Cardiac muscle cell (in vitro differentiated cells and primary cell): ENCODE measurements around the gene MYO6. TPM values are rescaled to one million over a fixed set of nuclear protein-coding genes. Genes with fewer than 3 reads are reported as not detected.

Source experiments
- DNase-seq, 2 donors: peaks; one replicate each; pipeline versions ENCODE4 v3.0.0 to v3.0.0-alpha.2; 2010 to 2017; ENCODE audit warnings: low read depth in 1 of 2, low spot score in 1 of 2
- H3K27ac ChIP-seq: fragments of 200-600 bp; sonication (generic); 2 replicates; pipeline ENCODE4 v1.5.1; 2016
- H3K27me3 ChIP-seq: fragments of 200-600 bp; sonication (generic); 2 replicates; pipeline ENCODE4 v1.6.0; 2016; ENCODE audit warnings: control low read depth
- H3K36me3 ChIP-seq: fragments of 200-600 bp; sonication (generic); 2 replicates; pipeline ENCODE4 v1.5.1; 2016; ENCODE audit warnings: control low read depth
- H3K4me1 ChIP-seq: fragments of 200-600 bp; sonication (generic); 2 replicates; pipeline ENCODE4 v1.8.1; 2017; ENCODE audit warnings: low read depth, mild to moderate bottlenecking, mixed run types
- H3K4me3 ChIP-seq: fragments of 200-600 bp; sonication (generic); 2 replicates; pipeline ENCODE4 v1.5.1; 2016; ENCODE audit warnings: mild to moderate bottlenecking
- H3K9me3 ChIP-seq: fragments of 200-600 bp; sonication (generic); 2 replicates; pipeline ENCODE4 v1.5.1; 2017; ENCODE audit warnings: low read depth, mild to moderate bottlenecking, control low read depth
- CTCF ChIP-seq: IDR thresholded peaks from 2 replicates; pipeline ENCODE4 v1.5.1; 2012; ENCODE audit warnings: low read depth, mild to moderate bottlenecking, low read length
- polyA plus RNA-seq: library from polyadenylated mRNA; unstranded; fragments of >200 nt; fragmentation: Nextera tagmentation; extraction: Ambion mirVana; gene quantifications from 2 replicates; pipeline ENCODE4 v1.2.1, GENCODE V29; 2016
- total RNA-seq: library from RNA; depleted of rRNA; stranded (reverse); fragments of >200 nt; gene quantifications from 2 replicates; pipeline ENCODE4 v1.2.3, GENCODE V29; 2016

The MYO6 gene
- total and polyA plus RNA-seq, 2 experiments from 2014 or later = 17.9 to 34.7 TPM

GRCh38 chr6:75815756-75816155, 66.7 kb downstream of the MYO6 start:
- Histone ChIP-seq H3K27ac (no peak overlapping the region), H3K4me1 (peaks cover 7% of the 10 kb centered on the region), H3K36me3 (peaks cover 6% of the 10 kb centered on the region), H3K4me3 (no peak overlapping the region), H3K27me3 (no peaks in the 10 kb centered on the region), H3K9me3 (no peaks in the 10 kb centered on the region)
- TF ChIP-seq CTCF = no peak
- no peak for DNase-seq

GRCh38 chr6:75818098-75818855, 69.2 kb downstream of the MYO6 start:
- Histone ChIP-seq H3K27me3 (no peaks in the 10 kb centered on the region), H3K4me3 (no peak overlapping the region), H3K36me3 (peaks cover 6% of the 10 kb centered on the region), H3K9me3 (no peaks in the 10 kb centered on the region), H3K27ac (no peak overlapping the region), H3K4me1 (no peaks in the 10 kb centered on the region)
- TF ChIP-seq CTCF = no peak
- DNase-seq = no peak

DNA sequence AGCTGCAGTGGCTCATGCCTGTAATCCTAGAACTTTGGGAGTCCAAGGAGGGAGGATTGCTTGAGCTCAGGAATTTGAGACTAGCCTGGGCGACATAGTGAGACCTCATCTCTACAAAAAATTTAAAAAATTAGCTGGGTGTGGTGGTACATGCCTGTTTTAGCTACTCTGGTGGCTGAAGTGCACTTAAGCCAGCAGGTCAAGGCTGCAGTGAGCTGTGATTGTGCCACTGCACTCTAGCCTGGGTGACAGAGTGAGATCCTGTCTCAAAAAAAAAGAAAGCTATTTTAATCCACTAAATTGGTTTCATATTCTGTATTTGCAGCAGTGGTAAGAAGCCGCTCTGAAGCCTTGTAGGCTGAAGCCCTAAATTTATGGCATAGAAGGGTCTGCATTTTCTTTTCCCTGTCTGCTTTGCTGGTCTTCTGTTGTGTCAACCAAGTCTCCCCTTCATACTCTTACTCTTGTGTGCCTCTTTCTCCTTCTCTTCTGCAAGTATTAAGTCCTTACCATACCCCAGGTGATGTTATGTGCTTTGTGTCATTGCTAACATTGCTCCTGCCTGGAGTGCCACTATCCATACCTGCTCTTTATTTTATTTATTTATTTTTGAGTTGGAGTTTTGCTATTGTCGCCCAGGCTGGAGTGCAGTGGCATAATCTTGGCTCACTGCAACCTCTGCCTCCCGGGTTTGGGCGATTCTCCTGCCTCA, 70.9 kb downstream of the MYO6 start:
- no peak for TF ChIP-seq CTCF
- Histone ChIP-seq H3K9me3 (no peaks in the 10 kb centered on the region), H3K27me3 (no peaks in the 10 kb centered on the region), H3K4me1 (no peaks in the 10 kb centered on the region), H3K27ac (no peak overlapping the region), H3K36me3 (peaks cover 6% of the 10 kb centered on the region), H3K4me3 (no peak overlapping the region)
- DNase-seq = no peak

- Histone ChIP-seq H3K27ac (no peak overlapping the region), H3K27me3 (no peaks in the 10 kb centered on the region), H3K9me3 (no peaks in the 10 kb centered on the region), H3K4me1 (no peaks in the 10 kb centered on the region), H3K4me3 (no peak overlapping the region), H3K36me3 (no peaks in the 10 kb centered on the region)
- TF ChIP-seq CTCF = no peak
- no peak for DNase-seq
Measured at GRCh38 chr6:75824160-75824559, 75.1 kb downstream of the MYO6 start.

DNA sequence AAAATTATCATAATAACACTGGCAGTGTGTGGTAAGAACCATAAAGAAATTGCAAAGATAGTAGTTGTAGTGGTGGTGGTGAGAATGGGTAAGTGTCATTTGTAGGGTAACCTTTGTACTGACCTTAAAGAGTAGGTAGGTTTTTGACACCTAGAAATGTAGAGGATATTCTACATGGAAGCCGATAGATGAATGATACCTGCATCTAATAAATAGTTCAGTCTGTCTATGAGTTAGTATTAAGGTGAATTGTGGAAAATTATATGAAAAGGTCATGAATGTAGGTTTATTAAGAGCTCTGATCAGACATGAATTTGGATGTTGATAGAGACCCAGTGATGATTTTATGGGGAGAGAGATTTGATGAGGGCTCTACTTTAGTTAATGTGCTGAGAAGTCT, 78.1 kb downstream of the MYO6 start:
- H3K27me3 ChIP-seq = no peaks in the 10 kb centered on the region
- peaks cover 4% of the 10 kb centered on the region for H3K36me3 ChIP-seq
- no peaks in the 10 kb centered on the region for H3K4me1 ChIP-seq
- H3K27ac ChIP-seq = no peak overlapping the region
- TF ChIP-seq CTCF = no peak
- H3K9me3 ChIP-seq = no peaks in the 10 kb centered on the region
- no peak for DNase-seq
- H3K4me3 ChIP-seq = no peak overlapping the region
